Measurements from ENCODE around the gene BEST3.

BEST3 gene

DNA sequence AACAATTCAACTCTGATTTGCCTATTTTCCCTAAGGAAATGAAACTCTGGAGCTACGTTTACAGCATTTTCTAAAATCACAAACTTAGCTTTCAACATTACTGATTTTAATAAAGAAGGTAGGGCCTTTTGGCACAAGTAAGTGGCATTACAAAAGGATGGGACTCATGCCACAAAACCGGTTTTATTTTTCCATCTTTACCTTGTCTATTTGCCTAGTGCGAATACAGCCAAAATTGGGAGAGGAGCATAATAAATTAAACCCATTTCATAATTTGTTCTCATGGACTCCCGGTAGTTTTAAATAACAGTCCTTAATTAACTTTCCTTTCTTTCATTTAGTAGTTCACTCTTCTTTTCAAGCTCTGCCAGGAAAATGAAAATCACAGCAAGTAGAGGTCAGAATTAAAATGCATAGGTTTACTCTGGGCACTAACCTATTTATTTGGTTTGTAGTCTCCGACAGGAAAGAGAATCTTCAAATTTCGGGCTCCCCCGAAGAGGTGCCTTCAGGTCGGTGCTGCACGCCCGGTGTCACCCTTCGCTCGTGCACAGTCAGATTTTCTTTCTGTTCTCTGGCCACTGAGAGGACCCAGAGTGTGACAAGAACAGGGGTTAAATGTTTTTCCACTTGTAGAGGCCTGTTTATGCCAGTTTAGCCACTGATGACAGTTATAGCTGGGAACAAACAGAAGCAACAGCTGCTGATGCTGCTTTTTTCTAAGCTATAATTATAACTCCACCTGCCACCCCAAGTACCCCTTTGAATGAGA, at the start of gene BEST3:
BEST3 (minus strand) TSS at position 535 of the 772 bp plus-strand sequence. CDS start 1,505 bp downstream, outside the sequence.
- peak; percentile 88 for DNase-seq

DNA sequence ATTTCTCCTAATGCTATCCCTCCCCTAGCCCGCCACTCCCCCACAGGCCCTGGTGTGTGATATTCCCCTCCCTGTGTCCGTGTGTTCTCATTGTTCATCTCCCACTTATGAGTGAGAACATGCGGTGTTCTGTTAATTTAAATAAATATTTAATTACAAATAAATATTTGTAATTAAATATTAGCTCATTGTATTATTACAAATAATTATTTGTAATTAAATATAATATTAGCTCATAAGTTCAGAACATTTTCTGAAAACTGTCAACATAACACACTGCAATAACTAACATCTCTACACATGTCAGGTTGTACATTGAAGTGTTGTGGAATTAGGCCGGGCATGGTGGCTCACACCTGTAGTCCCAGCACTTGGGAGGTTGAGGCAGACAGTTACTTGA, 45.0 kb upstream of the BEST3 start:
- no peak for DNase-seq

DNA sequence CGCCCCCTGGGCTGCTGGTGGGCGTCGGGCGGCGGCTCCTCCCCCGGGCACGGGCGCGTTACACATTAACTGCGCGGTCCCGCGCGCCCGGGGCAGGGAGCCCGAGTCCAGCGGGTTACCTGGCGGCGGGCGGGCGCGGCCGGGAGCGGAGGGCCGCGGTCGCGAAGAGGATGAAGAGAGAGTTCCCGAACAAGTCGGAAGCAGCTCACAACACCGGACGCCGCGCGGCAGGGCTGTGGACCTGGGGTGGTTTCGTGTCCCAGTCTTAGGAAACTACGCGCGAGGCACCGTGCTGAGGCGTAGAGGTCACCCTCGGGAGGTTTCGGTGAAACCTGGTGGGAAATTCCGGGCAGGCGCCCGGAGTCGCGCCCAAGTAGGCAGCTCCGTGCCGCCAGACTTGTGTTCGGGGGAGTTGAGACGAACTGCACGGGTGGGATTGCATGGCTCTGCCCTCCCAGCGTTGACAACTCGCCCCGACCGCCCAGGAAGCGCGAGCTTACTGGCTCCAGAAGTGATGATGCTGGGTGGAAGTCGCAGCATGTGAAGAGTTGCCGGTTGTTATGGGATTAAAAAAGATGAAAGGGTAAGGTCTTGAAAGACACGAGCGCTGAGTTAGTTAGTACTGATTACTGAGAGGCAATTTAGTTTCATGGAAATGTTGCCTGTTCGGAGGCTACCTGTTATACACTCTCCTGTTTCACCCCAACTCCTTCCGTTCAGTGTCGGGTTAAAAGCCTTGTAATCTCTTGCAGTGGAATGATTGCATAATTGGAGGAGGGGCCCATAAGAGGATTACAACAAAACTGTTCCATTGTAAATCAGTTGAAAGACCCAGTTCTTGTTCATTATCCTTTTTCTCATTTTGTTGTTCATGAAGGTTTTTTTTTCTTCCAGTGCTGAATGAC, 40.4 kb upstream of the BEST3 start:
- DNase-seq: peak; percentile 66

DNA sequence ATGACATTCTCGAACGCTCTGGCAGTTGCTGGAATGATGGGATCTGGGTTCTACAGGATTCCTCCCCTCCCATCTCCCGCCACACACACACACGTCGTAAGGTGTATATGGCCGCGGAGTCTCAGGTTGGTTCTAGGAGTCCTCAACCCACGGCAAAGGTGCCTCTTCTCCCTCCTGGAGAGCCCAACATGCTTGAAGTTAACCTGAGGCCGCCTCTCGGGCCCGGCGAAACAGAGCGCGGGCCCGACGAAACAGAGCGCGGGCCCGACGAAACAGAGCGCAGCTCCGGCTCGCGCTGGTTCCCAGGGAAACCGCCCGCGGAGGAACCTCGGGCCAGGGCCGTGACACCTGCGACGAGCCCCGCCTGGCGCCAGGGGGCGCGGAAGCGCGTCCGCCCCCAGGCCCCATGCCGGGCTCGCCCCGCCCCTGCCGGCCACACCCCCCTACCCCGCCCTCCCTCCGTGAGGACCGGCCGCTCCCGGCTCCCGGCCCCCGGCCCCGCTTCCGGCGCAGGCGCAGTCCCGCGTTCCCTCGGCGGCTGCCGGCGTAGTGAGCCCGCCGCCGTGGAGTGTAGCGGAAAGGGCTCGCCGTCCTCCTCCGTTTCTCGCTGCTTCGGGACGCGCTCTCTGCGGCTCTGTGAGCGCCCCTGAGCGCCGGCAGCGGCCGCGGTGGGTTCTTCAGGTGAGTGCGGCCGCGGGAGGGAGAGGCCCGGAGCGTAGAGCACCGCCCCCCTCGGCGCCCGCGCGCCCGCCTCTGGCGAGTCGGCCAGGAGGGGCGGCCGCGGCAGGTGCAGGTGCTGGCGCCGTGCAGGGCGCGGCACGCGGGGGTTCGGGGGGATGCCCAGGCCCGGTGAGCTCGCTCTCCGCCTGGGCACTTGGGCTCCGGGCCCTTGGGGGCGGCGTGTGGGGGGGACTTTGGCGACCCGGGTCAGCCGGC, 39.5 kb upstream of the BEST3 start, which contains the start of gene RAB3IP:
RAB3IP (plus strand) TSS at position 510 of the 936 bp plus-strand sequence. CDS start 16,549 bp downstream, outside the sequence.
- DNase-seq: peak; percentile 94

DNA sequence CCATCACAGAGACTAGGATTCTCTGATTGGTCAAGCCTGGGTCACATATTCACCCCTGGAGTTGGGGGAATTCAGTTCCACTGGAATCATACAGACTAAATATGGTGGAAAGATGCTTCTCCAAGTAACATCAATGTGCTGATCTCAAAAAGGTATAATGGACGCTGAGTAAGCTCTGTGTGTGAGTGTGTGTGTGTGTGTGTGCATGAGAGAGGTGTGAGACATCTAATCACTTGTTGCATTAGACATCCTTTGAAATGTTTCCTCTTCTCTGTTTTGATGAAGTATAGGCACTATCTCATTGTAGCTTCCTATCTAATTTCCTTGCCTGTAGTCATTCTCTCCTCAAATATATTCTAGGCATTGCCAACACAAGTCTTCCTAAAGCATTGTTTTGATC, 34.5 kb upstream of the BEST3 start:
- no peak for DNase-seq

- no peak for DNase-seq
These were observed 33.0 kb upstream of the BEST3 start for GRCh38 chr12:69732088-69732487.

DNA sequence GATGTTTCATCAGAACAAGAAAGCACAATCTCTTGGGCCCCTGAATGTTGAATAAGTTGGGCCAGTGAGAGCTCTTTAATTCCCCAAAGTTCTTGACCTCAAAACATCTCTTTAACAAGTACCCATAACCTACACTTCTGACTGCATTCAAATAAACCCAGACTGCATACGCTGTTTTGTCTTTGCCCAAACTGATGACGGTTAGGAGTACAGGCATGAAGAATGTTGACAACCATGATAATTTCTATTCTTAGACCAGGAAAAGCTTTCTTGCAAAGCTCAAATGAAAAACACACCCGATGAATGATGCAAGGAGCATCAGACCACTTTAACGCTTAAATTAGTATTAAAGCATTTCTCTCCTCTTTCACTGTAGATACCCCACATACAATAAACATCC, 27.8 kb upstream of the BEST3 start:
- DNase-seq: no peak

DNA sequence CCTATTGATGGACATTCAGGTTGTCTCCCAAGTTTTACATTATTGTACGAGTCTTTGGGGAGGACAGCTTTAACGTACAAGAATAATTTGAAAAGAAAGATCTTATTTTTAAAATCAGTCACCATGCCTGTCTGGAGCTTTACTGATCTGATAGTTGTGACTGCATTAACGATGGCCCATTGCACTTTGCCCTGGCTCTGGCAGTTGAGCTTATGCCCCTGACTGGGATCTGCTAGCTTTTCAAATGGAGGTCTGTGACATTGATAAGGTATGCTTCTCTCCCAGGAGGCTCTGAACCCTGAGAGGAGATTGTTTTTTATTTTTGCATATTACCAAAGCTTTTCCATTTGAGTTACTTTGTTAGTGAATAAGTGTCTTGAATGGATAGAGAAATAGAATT, 21.6 kb upstream of the BEST3 start:
- DNase-seq: no peak

DNA sequence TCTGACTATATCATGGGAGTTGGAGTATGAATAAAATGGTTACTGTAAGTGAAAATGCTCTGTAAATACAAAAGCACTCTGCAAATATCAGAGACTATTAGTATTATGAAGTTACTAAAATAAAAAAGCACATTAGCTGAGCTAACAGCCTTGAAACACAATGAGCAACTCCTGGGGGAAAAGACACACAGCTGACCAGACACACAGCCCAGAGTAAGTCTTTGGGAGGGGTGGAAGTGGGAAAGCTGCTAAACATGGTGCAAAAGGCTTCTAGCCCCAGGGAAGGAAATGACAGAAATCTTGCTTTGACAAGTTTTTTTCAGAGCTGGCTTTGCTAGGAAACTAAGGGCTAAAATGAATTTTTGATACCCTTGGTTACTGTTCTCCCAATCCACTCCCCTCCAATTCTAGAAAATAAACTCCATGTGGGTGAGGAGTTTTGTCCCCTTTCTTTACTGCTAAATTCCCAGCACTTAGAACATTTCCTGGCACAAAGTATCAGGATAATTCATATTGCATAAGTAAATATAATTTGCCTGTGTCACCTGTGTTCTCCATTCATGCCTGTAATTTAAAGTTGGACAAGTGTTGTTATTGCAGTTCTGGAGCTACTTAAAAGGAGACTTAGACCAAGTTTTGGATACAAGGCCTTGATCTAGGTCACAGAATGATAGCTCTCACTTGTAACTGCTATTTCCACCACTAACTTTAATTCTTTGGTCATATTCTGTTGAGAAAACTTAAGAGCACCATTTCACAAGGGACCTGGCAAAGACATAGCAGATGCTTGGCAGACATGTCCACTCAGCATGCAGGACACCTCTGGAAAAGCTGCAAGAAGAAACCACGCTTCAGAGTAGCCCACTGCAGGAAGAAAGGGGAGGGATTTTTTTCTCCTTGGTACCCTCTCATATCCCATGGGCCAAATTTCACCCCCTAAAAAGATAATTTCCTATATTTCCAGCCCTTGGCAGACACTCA, 20.5 kb upstream of the BEST3 start:
- DNase-seq: no peak

DNA sequence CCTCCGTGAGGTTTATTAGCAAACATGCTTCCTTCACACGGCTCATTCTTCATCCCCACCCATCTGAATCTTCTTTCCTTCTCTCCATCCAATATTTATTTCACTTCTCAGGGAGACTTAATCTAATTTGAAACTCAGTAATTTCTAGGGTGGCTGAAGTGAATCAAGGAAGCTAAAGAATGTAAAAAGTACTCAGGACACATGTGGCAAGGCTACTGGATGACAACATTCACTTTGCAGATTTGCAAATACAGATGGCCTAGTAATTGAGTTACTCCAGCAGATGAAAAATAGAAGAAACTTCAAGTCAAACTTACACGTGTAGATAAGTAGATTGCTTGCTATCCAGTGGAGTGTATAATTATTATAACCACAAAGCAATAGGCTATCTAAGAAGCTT, 15.4 kb upstream of the BEST3 start:
- DNase-seq: no peak

DNA sequence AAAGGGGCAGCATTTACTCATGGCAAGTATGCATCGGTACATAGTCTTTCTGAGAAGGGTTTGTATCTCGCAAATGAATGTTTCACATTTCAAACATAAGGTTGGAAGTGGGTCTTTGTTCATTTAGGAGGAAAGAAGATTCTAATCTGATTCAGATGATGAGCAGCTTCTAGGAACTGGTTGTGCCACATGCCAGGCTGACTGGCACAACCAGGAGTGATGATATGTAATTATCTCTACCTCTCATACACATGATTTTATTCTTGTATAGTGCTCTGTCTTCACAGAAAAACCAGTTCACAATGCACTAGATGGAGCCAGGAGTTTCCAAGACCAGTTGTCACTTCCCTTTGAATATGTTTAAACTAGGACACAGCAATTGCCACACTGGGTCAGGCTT, 13.7 kb upstream of the BEST3 start:
- no peak for DNase-seq

GRCh38 chr12:69708649-69709048, 9.5 kb upstream of the BEST3 start:
- no peak for DNase-seq

- no peak for DNase-seq
These were observed 5.3 kb upstream of the BEST3 start for GRCh38 chr12:69704357-69704756.

DNA sequence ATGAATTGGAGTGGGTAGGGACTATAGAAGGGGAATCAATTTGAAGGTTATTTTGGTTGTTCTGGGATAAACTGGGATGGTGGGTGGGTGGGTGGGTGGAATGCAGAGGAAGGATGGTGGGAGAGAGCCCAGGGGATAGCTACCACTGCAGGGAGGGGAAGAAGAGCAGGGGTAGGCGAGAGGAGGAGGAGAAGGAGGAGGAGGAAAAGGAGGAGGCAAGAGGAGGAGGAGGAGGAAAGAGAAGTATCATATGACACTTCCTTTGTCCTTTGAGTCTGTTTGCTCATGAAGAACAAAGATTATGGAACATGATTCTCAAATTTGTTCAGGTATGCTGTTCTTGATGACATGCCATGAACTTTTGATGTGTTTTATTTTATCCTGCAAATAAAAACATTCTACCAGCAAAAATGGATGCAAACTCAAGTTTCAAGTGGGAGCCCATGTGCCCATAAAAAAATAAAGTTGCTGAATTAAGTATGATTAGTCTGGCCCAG, 4.1 kb upstream of the BEST3 start:
- DNase-seq: no peak

GRCh38 chr12:69701826-69702225, 2.7 kb upstream of the BEST3 start:
- no peak for DNase-seq

DNA sequence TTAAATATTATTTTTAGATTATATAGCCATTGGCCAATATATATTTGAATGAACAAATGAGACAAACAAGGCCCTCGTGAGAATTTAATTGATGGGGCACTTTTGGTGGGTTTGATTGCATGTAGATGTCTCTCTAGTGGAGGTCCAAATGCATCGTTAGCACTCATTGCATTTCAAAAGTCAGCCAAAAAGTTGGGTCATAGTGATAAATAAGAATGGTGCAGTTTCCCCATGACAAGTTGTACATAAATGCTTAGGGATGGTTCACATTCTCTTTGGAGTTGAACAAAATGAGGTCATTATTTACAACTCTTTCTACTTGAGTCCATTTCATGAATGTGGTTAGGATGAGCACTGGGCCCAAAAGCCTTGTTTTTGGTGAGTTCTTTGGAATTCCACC, 1.0 kb downstream of the BEST3 start:
- DNase-seq: no peak

GRCh38 chr12:69694123-69694522, 5.0 kb downstream of the BEST3 start:
- DNase-seq: no peak

- DNase-seq: no peak
These were observed 9.5 kb downstream of the BEST3 start for GRCh38 chr12:69689638-69690037.

GRCh38 chr12:69688471-69689427, 10.4 kb downstream of the BEST3 start:
- DNase-seq: no peak

- no peak for DNase-seq
These were observed 11.1 kb downstream of the BEST3 start for GRCh38 chr12:69688021-69688420.

All from RPMI8226 (cell line).